Activated naive CD8-positive, alpha-beta T cell treated with anti-CD3 and anti-CD28 coated beads, Interleukin-2, amount 10 ng/mL, durations not matched to agents 7 days and 5 days (primary cell): ENCODE data around the gene KIRREL3. TPM values are rescaled to one million over a fixed set of nuclear protein-coding genes. Genes with fewer than 3 reads are reported as not detected.

Source experiments
- ATAC-seq: fragments of 150-1000 bp; cut with Tn5 transposase; one replicate; pipeline ENCODE4 v1.10.0; 2021; ENCODE audit warnings: low read depth, moderate library complexity
- POLR2A ChIA-PET: fragments of 350-600 bp; sonication (Branson Sonifier 250); formaldehyde crosslinking; loops from one replicate; lab custom pipeline; 2021; ENCODE audit warnings: antibody characterized with exemption; lab: Charles Lee
- DNase-seq: peaks from one replicate; pipeline ENCODE4 v3.0.0; 2021
- H3K27ac Mint-ChIP-seq: one replicate; pipeline ENCODE4 v1.8.0; 2022; ENCODE audit warnings: mild to moderate bottlenecking, mixed read lengths
- H3K27me3 Mint-ChIP-seq: one replicate; pipeline ENCODE4 v1.8.0; 2022; ENCODE audit warnings: mild to moderate bottlenecking, moderate library complexity, mixed read lengths
- H3K36me3 Mint-ChIP-seq: one replicate; pipeline ENCODE4 v1.8.0; 2021; ENCODE audit warnings: mild to moderate bottlenecking, mixed read lengths
- H3K4me1 Mint-ChIP-seq: one replicate; pipeline ENCODE4 v1.8.0; 2021; ENCODE audit warnings: mixed read lengths
- H3K4me3 Mint-ChIP-seq: one replicate; pipeline ENCODE4 v1.8.0; 2022; ENCODE audit warnings: mild to moderate bottlenecking, moderate library complexity, mixed read lengths
- H3K9me3 Mint-ChIP-seq: one replicate; pipeline ENCODE4 v1.8.0; 2021; ENCODE audit warnings: mixed read lengths
- total RNA-seq, 2 experiments: library from RNA; stranded (reverse); gene quantifications; one replicate each; pipeline ENCODE4 v1.2.3, GENCODE V29; 2021

The KIRREL3 gene
- total RNA-seq, 2 experiments from 2014 or later = not detected

GRCh38 chr11:126725043-126725442 is 275.5 kb downstream of the KIRREL3 start:
- no peaks in the 10 kb centered on the region for H3K36me3 Mint-ChIP-seq
- H3K27ac Mint-ChIP-seq = no peak overlapping the region
- H3K9me3 Mint-ChIP-seq = no peaks in the 10 kb centered on the region
- ATAC-seq (no peak), DNase-seq (no peak)
- POLR2A ChIA-PET = no interaction called here
- H3K4me3 Mint-ChIP-seq = no peak overlapping the region
- H3K27me3 Mint-ChIP-seq = no peaks in the 10 kb centered on the region
- no peaks in the 10 kb centered on the region for H3K4me1 Mint-ChIP-seq

- Mint-ChIP-seq H3K27me3 (peaks cover 2% of the 10 kb centered on the region), H3K36me3 (no peaks in the 10 kb centered on the region), H3K27ac (no peak overlapping the region), H3K4me3 (no peak overlapping the region), H3K4me1 (no peaks in the 10 kb centered on the region), H3K9me3 (no peaks in the 10 kb centered on the region)
- DNase-seq (no peak), ATAC-seq (no peak)
- POLR2A ChIA-PET = no interaction called here
Observed at GRCh38 chr11:126723665-126724045, 276.9 kb downstream of the KIRREL3 start.

- DNase-seq (no peak), ATAC-seq (no peak)
- H3K36me3 Mint-ChIP-seq = no peaks in the 10 kb centered on the region
- peaks cover 2% of the 10 kb centered on the region for H3K27me3 Mint-ChIP-seq
- no peaks in the 10 kb centered on the region for H3K9me3 Mint-ChIP-seq
- H3K4me3 Mint-ChIP-seq = no peak overlapping the region
- no peaks in the 10 kb centered on the region for H3K4me1 Mint-ChIP-seq
- H3K27ac Mint-ChIP-seq = no peak overlapping the region
- POLR2A ChIA-PET = no interaction called here
Observed at GRCh38 chr11:126722956-126723664, 277.5 kb downstream of the KIRREL3 start.

GRCh38 chr11:126722006-126722736 is 278.4 kb downstream of the KIRREL3 start:
- Mint-ChIP-seq H3K36me3 (no peaks in the 10 kb centered on the region), H3K9me3 (no peaks in the 10 kb centered on the region), H3K27me3 (peaks cover 2% of the 10 kb centered on the region), H3K4me1 (no peaks in the 10 kb centered on the region), H3K27ac (no peak overlapping the region), H3K4me3 (no peak overlapping the region)
- DNase-seq = no peak
- no peak for ATAC-seq
- POLR2A ChIA-PET = no interaction called here

GRCh38 chr11:126720539-126721235 is 279.9 kb downstream of the KIRREL3 start:
- Mint-ChIP-seq H3K27me3 (peaks cover 2% of the 10 kb centered on the region), H3K4me3 (no peak overlapping the region), H3K9me3 (no peaks in the 10 kb centered on the region), H3K36me3 (no peaks in the 10 kb centered on the region), H3K27ac (no peak overlapping the region), H3K4me1 (no peaks in the 10 kb centered on the region)
- no peak for ATAC-seq
- no peak for DNase-seq
- POLR2A ChIA-PET = no interaction called here

- Mint-ChIP-seq H3K27me3 (peaks cover 4% of the 10 kb centered on the region), H3K36me3 (no peaks in the 10 kb centered on the region), H3K9me3 (no peaks in the 10 kb centered on the region), H3K4me3 (no peak overlapping the region), H3K4me1 (no peaks in the 10 kb centered on the region), H3K27ac (no peak overlapping the region)
- ATAC-seq (no peak), DNase-seq (no peak)
- POLR2A ChIA-PET = no interaction called here
Observed at GRCh38 chr11:126719740-126720139, 280.8 kb downstream of the KIRREL3 start.

- no peaks in the 10 kb centered on the region for H3K36me3 Mint-ChIP-seq
- no peaks in the 10 kb centered on the region for H3K9me3 Mint-ChIP-seq
- H3K4me3 Mint-ChIP-seq = no peak overlapping the region
- POLR2A ChIA-PET = interaction anchor here (0.6 kb wide), 1 partner anchor 23 kb away, joined by 9 read pairs; no protein-coding TSS in a partner anchor
- no peak for ATAC-seq
- no peak overlapping the region for H3K27ac Mint-ChIP-seq
- no peaks in the 10 kb centered on the region for H3K4me1 Mint-ChIP-seq
- peaks cover 4% of the 10 kb centered on the region for H3K27me3 Mint-ChIP-seq
- DNase-seq = no peak
Observed at GRCh38 chr11:126718276-126718675, 282.3 kb downstream of the KIRREL3 start.

- POLR2A ChIA-PET = no interaction called here
- no peak overlapping the region for H3K27ac Mint-ChIP-seq
- H3K4me1 Mint-ChIP-seq = no peaks in the 10 kb centered on the region
- no peak overlapping the region for H3K4me3 Mint-ChIP-seq
- ATAC-seq (no peak), DNase-seq (no peak)
- H3K36me3 Mint-ChIP-seq = no peaks in the 10 kb centered on the region
- no peaks in the 10 kb centered on the region for H3K9me3 Mint-ChIP-seq
- H3K27me3 Mint-ChIP-seq = peaks cover 6% of the 10 kb centered on the region
Observed at GRCh38 chr11:126716456-126717083, 284.0 kb downstream of the KIRREL3 start.

GRCh38 chr11:126713806-126714205 is 286.8 kb downstream of the KIRREL3 start:
- Mint-ChIP-seq H3K4me3 (no peak overlapping the region), H3K27ac (no peak overlapping the region), H3K27me3 (peaks cover 6% of the 10 kb centered on the region), H3K4me1 (no peaks in the 10 kb centered on the region), H3K9me3 (no peaks in the 10 kb centered on the region), H3K36me3 (no peaks in the 10 kb centered on the region)
- ATAC-seq = no peak
- POLR2A ChIA-PET = no interaction called here
- no peak for DNase-seq

GRCh38 chr11:126711977-126712625 is 288.5 kb downstream of the KIRREL3 start:
- H3K4me1 Mint-ChIP-seq = no peaks in the 10 kb centered on the region
- no peak overlapping the region for H3K27ac Mint-ChIP-seq
- H3K9me3 Mint-ChIP-seq = no peaks in the 10 kb centered on the region
- H3K27me3 Mint-ChIP-seq = peaks cover 6% of the 10 kb centered on the region
- H3K4me3 Mint-ChIP-seq = no peak overlapping the region
- DNase-seq (no peak), ATAC-seq (no peak)
- no peaks in the 10 kb centered on the region for H3K36me3 Mint-ChIP-seq
- POLR2A ChIA-PET = no interaction called here

GRCh38 chr11:126710804-126711399 is 289.7 kb downstream of the KIRREL3 start:
- DNase-seq (no peak), ATAC-seq (no peak)
- Mint-ChIP-seq H3K27ac (no peak overlapping the region), H3K4me1 (no peaks in the 10 kb centered on the region), H3K4me3 (no peak overlapping the region), H3K36me3 (no peaks in the 10 kb centered on the region), H3K9me3 (no peaks in the 10 kb centered on the region), H3K27me3 (peaks cover 6% of the 10 kb centered on the region)
- POLR2A ChIA-PET = no interaction called here

- POLR2A ChIA-PET = no interaction called here
- Mint-ChIP-seq H3K36me3 (no peaks in the 10 kb centered on the region), H3K4me3 (no peak overlapping the region), H3K27ac (no peak overlapping the region), H3K9me3 (no peaks in the 10 kb centered on the region), H3K27me3 (peaks cover 4% of the 10 kb centered on the region), H3K4me1 (no peaks in the 10 kb centered on the region)
- DNase-seq = no peak
- no peak for ATAC-seq
Observed at GRCh38 chr11:126707498-126707897, 293.1 kb downstream of the KIRREL3 start.

- Mint-ChIP-seq H3K4me1 (no peaks in the 10 kb centered on the region), H3K27me3 (peaks cover 2% of the 10 kb centered on the region), H3K36me3 (no peaks in the 10 kb centered on the region), H3K27ac (no peak overlapping the region), H3K9me3 (no peaks in the 10 kb centered on the region), H3K4me3 (no peak overlapping the region)
- no peak for DNase-seq
- ATAC-seq = no peak
- POLR2A ChIA-PET = no interaction called here
Observed at GRCh38 chr11:126704096-126704495, 296.5 kb downstream of the KIRREL3 start.
